BE2C (cell line): ENCODE measurements around the gene XYLT1.

Experiments
- DNase-seq: peaks from one replicate; pipeline ENCODE4 v3.0.0-alpha.2; 2020
- H3K27me3 ChIP-seq: fragments of 250-450 bp; sonication (Bioruptor Pico); 2 replicates; pipeline ENCODE4 v1.5.1; 2020; ENCODE audit warnings: mild to moderate bottlenecking
- H3K36me3 ChIP-seq: fragments of 250-450 bp; sonication (Bioruptor Pico); 2 replicates; pipeline ENCODE4 v1.5.1; 2020; ENCODE audit warnings: mild to moderate bottlenecking
- H3K4me1 ChIP-seq: fragments of 250-450 bp; sonication (Bioruptor Pico); 2 replicates; pipeline ENCODE4 v1.5.1; 2020
- H3K4me3 ChIP-seq: 2 replicates; pipeline ENCODE4 v1.5.1; 2011; ENCODE audit warnings: low read depth, low read length
- H3K9me3 ChIP-seq: fragments of 250-450 bp; sonication (Bioruptor Pico); 2 replicates; pipeline ENCODE4 v1.5.1; 2020
- CTCF ChIP-seq: IDR thresholded peaks from 2 replicates; pipeline ENCODE4 v1.5.1; 2012; ENCODE audit warnings: mild to moderate bottlenecking, low read depth, low read length

Gene XYLT1

GRCh38 chr16:17235147-17235815, 235.5 kb downstream of the XYLT1 start:
- Histone ChIP-seq H3K36me3 (no peaks in the 10 kb centered on the region), H3K4me1 (no peaks in the 10 kb centered on the region)
- DNase-seq = no peak

GRCh38 chr16:17233318-17234002, 237.3 kb downstream of the XYLT1 start:
- H3K4me3 ChIP-seq = no peak overlapping the region
- H3K27me3 ChIP-seq = no peaks in the 10 kb centered on the region
- no peaks in the 10 kb centered on the region for H3K4me1 ChIP-seq
- DNase-seq = no peak
- no peaks in the 10 kb centered on the region for H3K9me3 ChIP-seq
- TF ChIP-seq CTCF = no peak
- no peaks in the 10 kb centered on the region for H3K36me3 ChIP-seq

More at GRCh38 chr16:17235147-17235815, 235.5 kb downstream of the XYLT1 start:
- no peak overlapping the region for H3K4me3 ChIP-seq
- no peaks in the 10 kb centered on the region for H3K27me3 ChIP-seq
- no peak for TF ChIP-seq CTCF
- no peaks in the 10 kb centered on the region for H3K9me3 ChIP-seq

- DNase-seq = no peak
- Histone ChIP-seq H3K36me3 (no peaks in the 10 kb centered on the region), H3K4me1 (no peaks in the 10 kb centered on the region), H3K9me3 (no peaks in the 10 kb centered on the region), H3K4me3 (no peak overlapping the region), H3K27me3 (no peaks in the 10 kb centered on the region)
- no peak for TF ChIP-seq CTCF
These were observed 238.3 kb downstream of the XYLT1 start for GRCh38 chr16:17232487-17232886.

GRCh38 chr16:17231972-17232371, 238.8 kb downstream of the XYLT1 start:
- no peaks in the 10 kb centered on the region for H3K36me3 ChIP-seq
- H3K4me3 ChIP-seq = no peak overlapping the region
- DNase-seq = no peak
- H3K27me3 ChIP-seq = no peaks in the 10 kb centered on the region
- H3K9me3 ChIP-seq = no peaks in the 10 kb centered on the region
- no peak for TF ChIP-seq CTCF
- H3K4me1 ChIP-seq = no peaks in the 10 kb centered on the region

- Histone ChIP-seq H3K4me3 (no peak overlapping the region), H3K9me3 (no peaks in the 10 kb centered on the region), H3K27me3 (no peaks in the 10 kb centered on the region), H3K4me1 (no peaks in the 10 kb centered on the region), H3K36me3 (no peaks in the 10 kb centered on the region)
- TF ChIP-seq CTCF = no peak
- no peak for DNase-seq
These were observed 239.7 kb downstream of the XYLT1 start for GRCh38 chr16:17230932-17231581.

- Histone ChIP-seq H3K4me3 (no peak overlapping the region), H3K9me3 (no peaks in the 10 kb centered on the region), H3K4me1 (no peaks in the 10 kb centered on the region), H3K27me3 (no peaks in the 10 kb centered on the region), H3K36me3 (no peaks in the 10 kb centered on the region)
- no peak for TF ChIP-seq CTCF
- DNase-seq = no peak
These were observed 241.0 kb downstream of the XYLT1 start for GRCh38 chr16:17229766-17230165.
